K562 (cell line): ENCODE measurements around the gene RPL22. TPM values are rescaled to one million over a fixed set of nuclear protein-coding genes. Genes with fewer than 3 reads are reported as not detected.

ENCODE experiments used
- ARNT ChIP-seq, 2 experiments: fragments of 450-650 bp; IDR thresholded peaks; 2 replicates each; pipeline ENCODE4 v1.6.1; 2016; ENCODE audit warnings: mild to moderate bottlenecking in 1 of 2
- CHD1 ChIP-seq: fragments of 200-600 bp; sonication (generic); IDR thresholded peaks from one replicate; pipeline ENCODE4 v1.6.1; 2012; ENCODE audit warnings: mild to moderate bottlenecking, moderate library complexity, low read length, inconsistent platforms
- FOSL1 ChIP-seq: fragments of 200-800 bp; sonication (Bioruptor generic); conservative IDR thresholded peaks from 2 replicates; pipeline ENCODE4 v1.6.1; 2016; ENCODE audit warnings: missing genetic modification characterization, missing compliant biosample characterization
- KAT2B ChIP-seq: IDR thresholded peaks from one replicate; pipeline ENCODE4 v1.6.1; 2012; ENCODE audit warnings: low read depth, mild to moderate bottlenecking, control low read depth, inconsistent platforms, low read length, moderate library complexity
- SAFB ChIP-seq: fragments of 200-400 bp; formaldehyde crosslinking; IDR thresholded peaks from 2 replicates; pipeline ENCODE4 v1.6.1; 2017; ENCODE audit warnings: low read depth, low read length, borderline replicate concordance
- SREBF1 ChIP-seq: fragments of 150-350 bp; IDR thresholded peaks from 2 replicates; pipeline ENCODE4 v1.6.1; 2014; ENCODE audit warnings: antibody characterized with exemption, low read depth, low read length, borderline replicate concordance
- TCF3 ChIP-seq: sonication (generic); formaldehyde crosslinking; IDR thresholded peaks from 2 replicates; pipeline ENCODE4 v1.4.0; 2020; ENCODE audit warnings: mild to moderate bottlenecking, missing genetic modification reagents
- TCF7L2 ChIP-seq: fragments of 150-350 bp; IDR thresholded peaks from 2 replicates; pipeline ENCODE4 v1.6.1; 2016; ENCODE audit warnings: low read depth, mild to moderate bottlenecking, low read length, moderate library complexity
- ZNF239 ChIP-seq: fragments of 250-450 bp; sonication (Bioruptor Pico); IDR thresholded peaks from 2 replicates; pipeline ENCODE4 v1.4.0; 2020; ENCODE audit warnings: mild to moderate bottlenecking
- ZNF274 ChIP-seq: IDR thresholded peaks from 2 replicates; pipeline ENCODE4 v1.6.1; 2011; ENCODE audit warnings: low read depth, mild to moderate bottlenecking, low read length, moderate library complexity, borderline replicate concordance
- ZNF431 ChIP-seq: sonication (generic); formaldehyde crosslinking; IDR thresholded peaks from 2 replicates; pipeline ENCODE4 v1.8.0; 2022; ENCODE audit warnings: mild to moderate bottlenecking, missing genetic modification reagents
- polyA plus RNA-seq, 8 experiments: library from polyadenylated mRNA; depleted of rRNA in 4 of 8; stranded (reverse) in 5 of 8; unstranded in 3 of 8; fragments of >200 nt; fragmentation: Nextera tagmentation in 2 of 8; fragmentation: Illumina TruSeq in 1 of 8; extraction: Ambion mirVana in 2 of 8; extraction: Trizol in 1 of 8; gene quantifications; 2 replicates each; pipeline versions ENCODE4 v1.2.1 to v1.2.3, GENCODE V29; 2011 to 2014; ENCODE audit warnings: inconsistent platforms in 1 of 8, missing spikeins in 1 of 8
- total RNA-seq, 7 experiments: library from RNA; depleted of rRNA in 6 of 7; stranded (reverse); fragments of >200 nt in 6 of 7; fragmentation: Illumina TruSeq in 2 of 7; extraction: Trizol in 2 of 7; gene quantifications; 2 replicates each; pipeline versions ENCODE4 v1.2.1 to v1.2.3, GENCODE V29; 2011 to 2021; ENCODE audit warnings: low replicate concordance in 1 of 7
- TF ChIP-seq, protein P1 (sequence below): fragments of 450-650 bp; IDR thresholded peaks from 2 replicates; pipeline ENCODE4 v1.6.1; 2014; ENCODE audit warnings: low read depth, mild to moderate bottlenecking, moderate library complexity, borderline replicate concordance
- TF ChIP-seq, protein P2 (sequence below): fragments of 250-450 bp; sonication (Bioruptor Pico); IDR thresholded peaks from 2 replicates; pipeline ENCODE4 v1.5.0; 2021; ENCODE audit warnings: mild to moderate bottlenecking, moderate library complexity
- TF ChIP-seq, protein P3 (sequence below): sonication (generic); formaldehyde crosslinking; IDR thresholded peaks from 2 replicates; pipeline ENCODE4 v1.8.0; 2023; ENCODE audit warnings: mild to moderate bottlenecking, missing genetic modification reagents

The RPL22 gene
- total and polyA plus RNA-seq, 9 of the 15 experiments (the other 6 are each of a cell fraction or from before 2014, with no cell fraction given): 467 to 1,165 (median 607) TPM

DNA sequence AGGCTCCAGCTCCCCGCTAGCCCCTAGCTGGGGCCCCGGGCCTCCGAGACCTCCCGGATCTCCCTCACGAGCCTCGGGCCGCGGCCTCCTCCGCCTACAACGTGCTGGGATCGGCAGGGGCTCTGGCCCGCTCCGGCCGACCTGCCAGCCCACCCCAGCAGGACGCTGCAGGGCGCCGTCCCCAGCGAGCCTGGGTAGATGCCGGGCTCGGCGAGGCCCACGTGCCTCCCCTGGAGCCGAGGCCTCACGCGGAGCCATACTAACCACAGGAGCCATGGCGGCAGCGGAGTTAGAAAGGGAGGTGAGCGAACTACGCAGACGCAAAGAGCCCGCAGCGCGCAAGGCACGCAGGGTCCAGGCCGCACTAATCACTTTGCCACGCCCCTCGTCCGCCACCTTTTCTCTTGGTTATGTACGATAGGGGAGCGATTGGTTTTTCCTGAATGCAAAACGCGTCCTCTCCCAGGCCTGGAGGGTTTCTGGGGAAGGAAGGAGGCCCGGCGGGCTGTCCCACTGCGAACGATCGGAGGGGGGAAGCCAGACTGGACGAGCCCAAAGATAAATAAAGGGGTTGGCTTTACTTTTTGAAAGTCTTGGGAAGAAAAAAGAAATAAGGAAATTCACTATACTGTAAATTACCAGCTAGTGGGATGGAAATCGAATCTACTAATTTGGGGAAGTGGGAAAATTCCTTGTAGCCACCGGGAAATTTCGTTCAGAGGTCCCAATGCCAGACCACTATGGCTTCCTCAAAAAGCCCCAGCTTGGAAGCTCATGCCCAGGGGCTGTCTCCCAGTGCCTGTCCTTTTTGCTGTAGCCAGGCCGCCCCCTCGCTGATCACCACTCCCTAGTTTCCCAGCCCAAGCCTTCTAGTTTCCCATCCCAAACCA is at the start of gene RPL22 (continued):
- TF ChIP-seq CHD1: peak; percentile 94
- no peak for TF ChIP-seq ARNT (IDR thresholded peaks at IDR 0.05)
- TF ChIP-seq SAFB: no peak
- TF ChIP-seq SREBF1: peak; percentile 84; the same call in 1 of the 2 replicates
- TF ChIP-seq KAT2B: no peak
- TF ChIP-seq, protein P1, sequence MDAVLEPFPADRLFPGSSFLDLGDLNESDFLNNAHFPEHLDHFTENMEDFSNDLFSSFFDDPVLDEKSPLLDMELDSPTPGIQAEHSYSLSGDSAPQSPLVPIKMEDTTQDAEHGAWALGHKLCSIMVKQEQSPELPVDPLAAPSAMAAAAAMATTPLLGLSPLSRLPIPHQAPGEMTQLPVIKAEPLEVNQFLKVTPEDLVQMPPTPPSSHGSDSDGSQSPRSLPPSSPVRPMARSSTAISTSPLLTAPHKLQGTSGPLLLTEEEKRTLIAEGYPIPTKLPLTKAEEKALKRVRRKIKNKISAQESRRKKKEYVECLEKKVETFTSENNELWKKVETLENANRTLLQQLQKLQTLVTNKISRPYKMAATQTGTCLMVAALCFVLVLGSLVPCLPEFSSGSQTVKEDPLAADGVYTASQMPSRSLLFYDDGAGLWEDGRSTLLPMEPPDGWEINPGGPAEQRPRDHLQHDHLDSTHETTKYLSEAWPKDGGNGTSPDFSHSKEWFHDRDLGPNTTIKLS: peak; percentile 78
- no peak; the same call in none of the 2 replicates for TF ChIP-seq TCF3 (CRISPR knock-in tag)
- TF ChIP-seq, protein P2, sequence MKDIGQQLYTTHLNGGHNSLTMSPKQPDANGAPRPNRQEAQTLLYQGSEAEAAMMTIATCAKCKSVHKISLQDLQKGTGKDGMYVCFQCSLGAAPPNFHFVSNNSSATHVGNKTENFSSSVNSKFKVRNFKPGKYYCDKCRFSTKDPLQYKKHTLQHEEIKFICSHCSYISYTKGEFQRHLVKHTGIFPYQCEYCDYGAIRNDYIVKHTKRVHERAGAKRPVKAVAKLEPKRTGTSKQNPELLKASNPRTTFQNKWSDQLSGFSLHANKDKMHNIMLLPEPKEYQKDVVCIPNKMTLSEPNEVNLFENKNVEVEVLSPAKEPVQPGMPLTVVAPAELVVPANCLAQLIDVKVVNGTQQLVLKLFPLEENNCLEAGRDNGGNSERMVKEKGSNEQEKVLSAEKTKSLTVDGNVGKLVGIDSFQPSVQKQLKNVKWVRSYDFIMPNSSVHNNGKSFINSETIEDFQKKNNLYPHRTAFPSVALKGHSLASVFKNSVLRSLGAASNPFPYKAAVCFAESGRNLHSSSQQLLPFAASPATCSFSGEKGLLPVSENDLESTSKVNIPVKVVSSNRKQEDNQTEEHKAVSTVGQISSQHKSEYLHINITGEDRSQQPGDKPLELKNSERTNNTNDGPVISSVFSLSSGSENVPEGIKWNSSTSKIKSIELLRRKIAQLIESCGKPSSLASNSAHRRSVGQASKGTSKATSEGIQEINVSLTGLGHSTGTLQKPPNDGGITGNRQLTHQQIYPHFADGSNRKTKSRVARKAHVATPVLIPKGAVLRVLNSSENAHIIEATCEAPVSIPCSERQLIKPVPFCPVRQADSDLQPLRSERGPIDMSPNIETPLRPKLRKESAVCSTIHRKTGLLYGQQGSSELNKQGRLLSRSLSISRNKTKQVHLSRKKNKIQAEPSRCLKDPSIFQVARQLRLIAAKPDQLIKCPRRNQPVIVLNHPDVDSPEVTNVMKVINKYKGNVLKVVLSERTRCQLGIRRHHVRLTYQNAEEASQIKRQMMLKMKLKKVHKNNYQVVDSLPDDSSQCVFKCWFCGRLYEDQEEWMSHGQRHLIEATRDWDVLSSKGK (CRISPR knock-in tag): no peak
- TF ChIP-seq TCF7L2: peak; percentile 98
- no peak for TF ChIP-seq ZNF274
- peak; percentile 28; the same call in 1 of the 2 replicates for TF ChIP-seq FOSL1
- TF ChIP-seq, protein P3, sequence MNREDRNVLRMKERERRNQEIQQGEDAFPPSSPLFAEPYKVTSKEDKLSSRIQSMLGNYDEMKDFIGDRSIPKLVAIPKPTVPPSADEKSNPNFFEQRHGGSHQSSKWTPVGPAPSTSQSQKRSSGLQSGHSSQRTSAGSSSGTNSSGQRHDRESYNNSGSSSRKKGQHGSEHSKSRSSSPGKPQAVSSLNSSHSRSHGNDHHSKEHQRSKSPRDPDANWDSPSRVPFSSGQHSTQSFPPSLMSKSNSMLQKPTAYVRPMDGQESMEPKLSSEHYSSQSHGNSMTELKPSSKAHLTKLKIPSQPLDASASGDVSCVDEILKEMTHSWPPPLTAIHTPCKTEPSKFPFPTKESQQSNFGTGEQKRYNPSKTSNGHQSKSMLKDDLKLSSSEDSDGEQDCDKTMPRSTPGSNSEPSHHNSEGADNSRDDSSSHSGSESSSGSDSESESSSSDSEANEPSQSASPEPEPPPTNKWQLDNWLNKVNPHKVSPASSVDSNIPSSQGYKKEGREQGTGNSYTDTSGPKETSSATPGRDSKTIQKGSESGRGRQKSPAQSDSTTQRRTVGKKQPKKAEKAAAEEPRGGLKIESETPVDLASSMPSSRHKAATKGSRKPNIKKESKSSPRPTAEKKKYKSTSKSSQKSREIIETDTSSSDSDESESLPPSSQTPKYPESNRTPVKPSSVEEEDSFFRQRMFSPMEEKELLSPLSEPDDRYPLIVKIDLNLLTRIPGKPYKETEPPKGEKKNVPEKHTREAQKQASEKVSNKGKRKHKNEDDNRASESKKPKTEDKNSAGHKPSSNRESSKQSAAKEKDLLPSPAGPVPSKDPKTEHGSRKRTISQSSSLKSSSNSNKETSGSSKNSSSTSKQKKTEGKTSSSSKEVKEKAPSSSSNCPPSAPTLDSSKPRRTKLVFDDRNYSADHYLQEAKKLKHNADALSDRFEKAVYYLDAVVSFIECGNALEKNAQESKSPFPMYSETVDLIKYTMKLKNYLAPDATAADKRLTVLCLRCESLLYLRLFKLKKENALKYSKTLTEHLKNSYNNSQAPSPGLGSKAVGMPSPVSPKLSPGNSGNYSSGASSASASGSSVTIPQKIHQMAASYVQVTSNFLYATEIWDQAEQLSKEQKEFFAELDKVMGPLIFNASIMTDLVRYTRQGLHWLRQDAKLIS (CRISPR knock-in tag): peak; percentile 92; the same call in 1 of the 2 replicates
- no peak for TF ChIP-seq ZNF239 (CRISPR knock-in tag)
- peak; percentile 51; the same call in 1 of the 2 replicates for TF ChIP-seq ZNF431 (CRISPR knock-in tag)
